Epithelial cell of proximal tubule (primary cell): ENCODE results near the gene MSRB3. TPM values are rescaled to one million over a fixed set of nuclear protein-coding genes. Genes with fewer than 3 reads are reported as not detected.

Source experiments
- DNase-seq: peaks from one replicate; pipeline ENCODE4 v3.0.0-alpha.2; 2011; ENCODE audit warnings: low read depth
- H3K4me3 ChIP-seq: 2 replicates; pipeline ENCODE4 v1.5.1; 2011; ENCODE audit warnings: low read depth, mild to moderate bottlenecking, low read length
- total RNA-seq: library from RNA; depleted of rRNA; stranded (reverse); fragments of >200 nt; gene quantifications from 2 replicates; pipeline ENCODE4 v1.2.3, GENCODE V29; 2015
- TF ChIP-seq, protein P1 (sequence below): conservative IDR thresholded peaks from 2 replicates; pipeline ENCODE4 v1.5.1; 2012; ENCODE audit warnings: low read depth, mild to moderate bottlenecking, low read length

Gene MSRB3
- total RNA-seq, 1 donor from 2014 or later = 4.0 TPM

DNA sequence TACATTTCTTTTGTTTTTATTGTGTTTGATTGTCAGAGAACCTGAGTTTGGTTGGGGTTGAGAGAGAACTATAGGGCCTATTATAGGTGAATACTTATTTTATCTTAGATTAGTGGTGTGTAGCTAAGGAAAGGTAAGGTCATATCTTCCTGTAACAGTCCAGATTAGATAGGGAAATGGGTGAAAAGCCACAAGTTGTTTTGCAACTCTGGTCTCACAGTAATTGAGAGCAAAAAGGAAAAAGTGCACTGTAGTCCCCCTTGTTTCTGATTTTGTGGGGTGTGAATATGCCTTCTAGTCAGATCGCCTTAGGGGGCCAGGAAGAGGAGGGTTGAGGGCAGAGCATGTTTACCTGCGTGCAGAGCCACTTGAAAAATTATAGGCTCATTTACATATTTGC lies 8.9 kb downstream of the MSRB3 start:
- no peak overlapping the region for H3K4me3 ChIP-seq
- DNase-seq = no peak
- TF ChIP-seq, protein P1, sequence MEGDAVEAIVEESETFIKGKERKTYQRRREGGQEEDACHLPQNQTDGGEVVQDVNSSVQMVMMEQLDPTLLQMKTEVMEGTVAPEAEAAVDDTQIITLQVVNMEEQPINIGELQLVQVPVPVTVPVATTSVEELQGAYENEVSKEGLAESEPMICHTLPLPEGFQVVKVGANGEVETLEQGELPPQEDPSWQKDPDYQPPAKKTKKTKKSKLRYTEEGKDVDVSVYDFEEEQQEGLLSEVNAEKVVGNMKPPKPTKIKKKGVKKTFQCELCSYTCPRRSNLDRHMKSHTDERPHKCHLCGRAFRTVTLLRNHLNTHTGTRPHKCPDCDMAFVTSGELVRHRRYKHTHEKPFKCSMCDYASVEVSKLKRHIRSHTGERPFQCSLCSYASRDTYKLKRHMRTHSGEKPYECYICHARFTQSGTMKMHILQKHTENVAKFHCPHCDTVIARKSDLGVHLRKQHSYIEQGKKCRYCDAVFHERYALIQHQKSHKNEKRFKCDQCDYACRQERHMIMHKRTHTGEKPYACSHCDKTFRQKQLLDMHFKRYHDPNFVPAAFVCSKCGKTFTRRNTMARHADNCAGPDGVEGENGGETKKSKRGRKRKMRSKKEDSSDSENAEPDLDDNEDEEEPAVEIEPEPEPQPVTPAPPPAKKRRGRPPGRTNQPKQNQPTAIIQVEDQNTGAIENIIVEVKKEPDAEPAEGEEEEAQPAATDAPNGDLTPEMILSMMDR = no peak

DNA sequence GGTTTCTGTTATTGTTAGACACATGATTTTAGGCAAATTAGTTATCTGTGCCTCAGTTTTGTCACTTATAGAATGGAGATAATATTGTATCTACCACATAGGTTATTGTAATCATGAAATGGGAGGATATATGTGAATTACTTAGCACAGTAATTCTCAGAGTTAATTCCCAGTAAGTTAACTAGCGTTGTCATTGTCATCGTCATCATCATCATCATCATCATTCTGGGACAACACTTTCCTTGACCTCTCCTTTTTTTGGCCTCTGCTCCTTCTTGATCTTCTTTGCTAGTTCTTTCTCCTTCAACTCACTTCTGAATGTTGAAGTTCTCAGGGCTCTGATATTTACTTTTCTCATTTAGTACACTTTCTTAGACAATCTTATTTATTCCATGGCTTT lies 13.8 kb downstream of the MSRB3 start:
- TF ChIP-seq, protein P1 = no peak
- DNase-seq = no peak
- no peak overlapping the region for H3K4me3 ChIP-seq

DNA sequence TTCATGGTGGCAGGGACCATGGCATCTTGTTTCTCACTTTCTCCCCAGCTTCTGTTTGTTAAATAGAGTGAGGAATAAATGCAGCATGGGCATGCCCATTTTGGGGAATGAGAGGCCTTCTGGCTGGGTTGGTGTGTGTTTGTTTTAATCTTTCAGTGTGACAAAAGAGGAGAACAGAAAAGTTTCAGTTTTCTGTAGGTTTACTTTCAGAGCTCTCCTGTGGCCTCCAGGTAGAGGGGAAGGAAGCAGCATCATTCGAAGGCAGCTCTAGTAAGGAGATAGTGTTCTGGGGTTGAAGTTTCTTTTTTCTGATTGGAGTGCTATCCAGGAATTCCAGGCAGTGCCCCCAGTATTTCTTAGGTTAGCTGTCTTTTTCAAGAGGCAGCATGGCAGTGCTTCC lies 15.3 kb downstream of the MSRB3 start:
- TF ChIP-seq, protein P1 = no peak
- no peak overlapping the region for H3K4me3 ChIP-seq
- DNase-seq = no peak

DNA sequence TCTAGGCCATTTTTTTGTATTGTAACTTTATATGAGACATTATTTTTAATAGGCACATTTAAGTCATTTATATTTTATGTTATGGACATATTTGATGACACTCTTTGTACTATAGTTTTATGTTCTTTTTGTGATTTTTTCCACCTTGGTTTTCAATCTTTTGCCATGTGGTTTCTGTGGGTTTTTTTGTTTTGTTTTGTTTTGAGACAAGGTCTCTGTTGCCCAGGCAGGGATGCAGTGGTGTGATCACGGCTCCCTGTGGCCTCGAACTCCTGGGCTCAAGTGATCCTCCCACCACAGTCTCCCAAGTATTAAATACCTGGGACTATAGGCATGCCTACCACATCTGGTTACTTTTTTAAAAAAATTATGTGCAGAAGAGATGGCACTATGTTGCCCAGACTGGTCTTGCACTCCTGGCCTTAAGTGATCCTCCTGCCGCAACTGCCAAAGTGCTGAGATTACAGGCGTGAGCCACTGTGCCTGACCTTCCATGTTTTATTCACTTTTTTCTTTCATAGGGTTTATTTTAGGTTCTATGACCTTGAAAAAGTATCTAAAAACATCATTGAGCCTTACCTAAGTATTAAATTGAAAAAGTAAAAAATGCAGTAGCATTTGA lies 16.3 kb downstream of the MSRB3 start:
- no peak for DNase-seq
- H3K4me3 ChIP-seq = no peak overlapping the region
- TF ChIP-seq, protein P1 = no peak

DNA sequence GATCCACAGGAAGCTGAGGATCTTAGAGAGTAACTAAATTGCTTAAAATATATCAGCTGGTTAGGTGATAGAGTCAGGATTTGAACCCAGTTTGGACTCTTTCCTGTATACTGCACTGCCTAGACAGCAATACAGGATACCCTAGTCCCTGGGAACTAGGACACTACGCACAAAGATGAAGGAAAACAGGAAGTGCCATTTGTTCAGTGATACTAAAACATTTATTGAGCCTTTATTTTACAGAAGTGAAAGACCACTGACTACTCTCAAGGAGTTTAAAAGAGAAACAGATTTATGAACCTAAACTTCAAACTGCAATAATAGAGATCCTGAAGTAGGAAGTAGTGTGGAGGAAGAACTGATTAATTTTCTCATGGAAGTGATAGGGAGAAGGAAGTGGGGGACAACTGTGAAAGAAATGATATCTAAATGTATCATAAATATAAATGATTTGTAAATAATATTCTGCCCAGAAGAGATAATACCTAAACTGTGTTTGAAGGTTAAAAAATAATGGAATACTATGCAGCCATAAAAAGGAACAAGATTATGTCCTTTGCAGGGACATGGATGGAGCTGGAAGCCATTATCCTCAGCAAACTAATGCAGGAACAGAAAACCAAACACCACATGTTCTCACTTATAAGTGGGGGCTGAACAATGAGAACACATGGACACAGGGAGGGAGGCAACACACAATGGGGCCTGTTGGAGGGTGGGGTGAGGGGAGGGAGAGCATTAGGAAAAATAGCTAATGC lies 18.2 kb downstream of the MSRB3 start:
- DNase-seq = no peak
- no peak overlapping the region for H3K4me3 ChIP-seq
- TF ChIP-seq, protein P1 = no peak

DNA sequence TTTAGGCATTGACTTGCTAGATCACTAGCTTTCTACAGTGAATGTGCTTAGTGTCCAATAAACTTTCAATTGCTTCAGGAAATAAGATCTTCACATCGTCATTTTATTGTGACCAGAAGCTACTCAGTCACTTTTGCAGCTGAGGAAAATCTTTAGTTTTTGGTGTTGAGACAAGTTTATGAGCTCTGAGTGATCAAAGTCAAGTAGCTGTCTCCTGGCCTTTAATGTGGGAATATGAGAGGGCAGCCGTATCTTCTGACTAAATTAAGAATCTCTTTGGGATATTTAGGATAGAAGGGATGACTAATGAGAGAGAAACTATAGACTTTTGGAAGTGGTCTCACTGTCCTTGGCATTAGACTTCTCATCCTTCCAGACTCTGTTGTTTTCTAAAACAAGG lies 21.6 kb downstream of the MSRB3 start:
- H3K4me3 ChIP-seq = no peak overlapping the region
- TF ChIP-seq, protein P1 = no peak
- DNase-seq = no peak
